Aorta (tissue), 5 donors: ENCODE measurements around the gene MSI2. TPM values are rescaled to one million over a fixed set of nuclear protein-coding genes. Genes with fewer than 3 reads are reported as not detected.

Experiments used
- ATAC-seq: fragments of 200-7000 bp; cut with Tn5 transposase; one replicate; pipeline ENCODE4 v1.9.1; 2022; ENCODE audit warnings: moderate library complexity; ENCODE audit not compliant: low FRiP score
- DNase-seq, 2 donors: peaks; one replicate each; pipeline ENCODE4 v3.0.0-alpha.2; 2020
- H3K27ac ChIP-seq, 2 donors: one replicate each; pipeline ENCODE4 v1.5.1; 2013; ENCODE audit warnings: low read length in 2 of 2, mild to moderate bottlenecking in 2 of 2, moderate library complexity in 2 of 2, control low read depth in 1 of 2, inconsistent platforms in 1 of 2, low read depth in 1 of 2
- H3K27me3 ChIP-seq, 2 donors: one replicate each; pipeline ENCODE4 v1.6.1; 2013; ENCODE audit warnings: control low read depth in 1 of 2, low read length in 1 of 2, mild to moderate bottlenecking in 1 of 2, moderate library complexity in 1 of 2; ENCODE audit not compliant: insufficient read depth in 2 of 2, control insufficient read depth in 1 of 2
- H3K36me3 ChIP-seq, 2 donors: one replicate each; pipeline ENCODE4 v1.6.1; 2013; ENCODE audit warnings: control low read depth in 1 of 2, low read length in 1 of 2, mild to moderate bottlenecking in 1 of 2; ENCODE audit not compliant: insufficient read depth in 2 of 2, control insufficient read depth in 1 of 2
- H3K4me1 ChIP-seq, 2 donors: one replicate each; pipeline ENCODE4 v1.6.1; 2013; ENCODE audit warnings: low read length in 2 of 2, control low read depth in 1 of 2, mild to moderate bottlenecking in 1 of 2, moderate library complexity in 1 of 2; ENCODE audit not compliant: insufficient read depth in 2 of 2, control insufficient read depth in 1 of 2
- H3K4me3 ChIP-seq, 2 donors: one replicate each; pipeline ENCODE4 v1.5.1; 2013; ENCODE audit warnings: low read length in 2 of 2, control low read depth in 1 of 2, mild to moderate bottlenecking in 1 of 2
- H3K9me3 ChIP-seq: one replicate; pipeline ENCODE4 v1.6.1; 2013; ENCODE audit warnings: mild to moderate bottlenecking, low read length; ENCODE audit not compliant: control insufficient read depth
- WGBS, 2 donors: extraction: QIAGEN DNeasy Blood & Tissue Kit; methylation state at CpG; one replicate each; pipeline ENCODE4 v1.1.7; 2013; 5-methylcytosine and 5-hydroxymethylcytosine counted together
- intact Hi-C, 2 donors: fragments of 100-400 bp; cut with DNase I; formaldehyde crosslinking; loops; one replicate each; pipeline versions ENCODE4 v1.14.2 to v1.15.0; 2022
- polyA plus RNA-seq, 2 donors: library from polyadenylated mRNA; stranded (reverse); fragments of 200-250 nt; gene quantifications; one replicate each; pipeline ENCODE4 v1.2.3, GENCODE V29; 2013
- total RNA-seq, 2 donors: library from RNA; stranded (reverse); fragmentation: NEBNext Ultra II Directional; extraction: Animal tissue kit (Norgen Biotek cat#: 25700); gene quantifications; one replicate each; pipeline ENCODE4 v1.2.1, GENCODE V29; 2021
- donor health status: healthy with polysubstance abuse.
- donor health status: Bipolar disorder and iron deficiency.
- donor health status: DM: no; HTN: no; CAD: no.
- donor health status: DM: no; HTN: no; CAD: no.
- donor health status: DM: yes; HTN: yes; CAD: no.

Gene MSI2
- total and polyA plus RNA-seq, 4 donors, result 9.3 to 48.2 (median 29.1) TPM

DNA sequence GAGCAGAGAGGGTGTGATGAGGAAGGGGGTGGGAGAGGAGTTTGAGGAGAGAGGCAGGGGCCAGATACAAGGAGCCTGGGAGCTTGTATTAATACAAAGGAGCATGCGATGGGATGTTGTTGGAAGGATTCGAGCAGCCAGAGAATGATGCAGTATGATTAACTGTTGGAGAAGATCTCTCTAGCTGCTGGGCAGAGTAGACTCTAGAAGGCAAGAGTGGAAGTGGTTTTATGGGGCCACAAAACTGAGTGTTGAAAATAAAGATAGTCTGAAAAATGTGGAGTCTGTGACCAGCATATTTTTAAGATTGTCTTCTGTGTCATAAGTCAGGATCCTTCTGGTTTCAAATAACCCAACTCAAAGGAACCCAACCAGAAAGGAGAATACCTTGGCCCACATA is 98.3 kb downstream of the MSI2 start:
- Histone ChIP-seq H3K27me3 (no peaks in the 10 kb centered on the region), H3K4me1 (peaks cover 2% of the 10 kb centered on the region in 2 donors), H3K9me3 (no peaks in the 10 kb centered on the region), H3K36me3 (no peaks in the 10 kb centered on the region), H3K27ac (no peak overlapping the region), H3K4me3 (no peak overlapping the region)
- whole genome bisulfite sequencing, 2 donors, result 85 to 92% methylated on average over 2 of the region's 2 CpGs
- no peak for ATAC-seq
- DNase-seq, result no peak
- intact Hi-C loops, result no loop called here

DNA sequence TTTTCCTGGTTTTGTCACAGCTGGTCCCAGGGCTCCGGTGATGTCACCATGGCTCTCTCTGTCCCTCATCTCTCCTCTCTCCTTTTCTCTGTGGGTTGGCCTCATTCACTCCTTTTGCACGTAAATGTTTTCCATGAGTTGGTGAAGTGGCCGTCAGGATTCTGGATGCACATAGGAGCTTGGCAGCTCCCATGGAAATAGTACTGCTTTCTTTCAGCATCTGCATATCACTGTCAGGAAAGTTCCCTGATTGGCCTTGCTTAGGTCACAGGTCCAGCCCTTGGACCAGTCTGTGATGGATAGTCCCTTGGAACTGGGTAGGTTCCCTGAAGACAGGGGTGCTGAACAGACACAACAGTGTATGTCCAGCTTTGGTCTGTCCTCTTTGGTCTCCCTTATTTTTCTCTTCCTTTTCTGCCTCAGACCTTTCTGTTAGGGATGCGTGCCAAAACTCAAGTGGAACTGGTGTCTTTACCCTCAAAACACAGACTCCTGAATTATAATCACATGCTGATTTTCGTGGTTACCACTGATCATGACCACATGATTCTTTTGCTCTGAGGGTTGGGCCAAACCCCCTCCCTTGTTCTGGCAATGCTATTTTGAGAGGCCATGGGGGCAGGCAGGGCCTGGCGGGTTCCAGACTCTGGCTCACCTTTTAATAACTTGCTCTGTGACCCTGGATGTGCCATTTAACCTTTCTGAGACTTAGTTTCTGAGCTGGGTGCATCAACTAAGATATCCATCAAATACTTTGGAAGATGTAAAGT is 99.0 kb downstream of the MSI2 start:
- H3K27me3 ChIP-seq, result no peaks in the 10 kb centered on the region
- no peak overlapping the region for H3K4me3 ChIP-seq
- DNase-seq (no peak), ATAC-seq (no peak)
- intact Hi-C loops, result no loop called here
- 59 to 61% methylated on average over 6 of the region's 6 CpGs for WGBS, 2 donors
- H3K9me3 ChIP-seq, result no peaks in the 10 kb centered on the region
- H3K4me1 ChIP-seq, result peaks cover 2% of the 10 kb centered on the region in 2 donors
- no peaks in the 10 kb centered on the region for H3K36me3 ChIP-seq
- H3K27ac ChIP-seq, result peak overlapping the region in 1 of 2 donors; percentile 38

DNA sequence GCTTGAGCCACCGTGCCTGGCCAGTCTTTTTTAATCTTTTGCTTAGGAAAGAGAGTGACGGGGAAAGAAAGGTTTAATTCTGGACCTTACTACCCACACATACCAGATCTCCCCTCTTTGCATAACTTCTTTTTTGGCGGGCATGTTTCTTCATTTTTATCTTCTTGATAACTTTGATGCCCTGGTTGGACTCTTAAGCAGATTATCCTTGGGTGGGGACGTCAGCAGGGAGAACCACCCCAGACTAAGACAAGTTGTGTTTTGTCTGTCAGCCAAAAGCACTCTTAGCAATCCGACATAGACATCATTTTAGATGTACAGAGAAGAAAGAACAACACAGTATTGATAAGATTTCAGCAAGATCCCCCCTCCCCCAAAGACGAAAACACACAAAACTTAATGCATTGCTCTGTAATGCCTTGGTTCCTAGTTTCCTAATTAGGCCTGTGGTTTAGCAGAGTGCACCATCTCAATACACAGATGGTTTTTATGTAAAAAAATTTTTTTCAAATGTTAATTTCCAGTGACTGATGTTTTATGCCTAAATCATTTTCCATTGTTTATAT is 99.9 kb downstream of the MSI2 start:
- no peaks in the 10 kb centered on the region for H3K9me3 ChIP-seq
- peaks cover 2% of the 10 kb centered on the region in 2 donors for H3K4me1 ChIP-seq
- ATAC-seq, result no peak
- no peaks in the 10 kb centered on the region for H3K36me3 ChIP-seq
- WGBS, 2 donors, result 81 to 92% methylated on average over 6 of the region's 6 CpGs
- no peak overlapping the region for H3K27ac ChIP-seq
- H3K4me3 ChIP-seq, result no peak overlapping the region
- DNase-seq, result no peak
- intact Hi-C loops, result no loop called here
- H3K27me3 ChIP-seq, result no peaks in the 10 kb centered on the region

DNA sequence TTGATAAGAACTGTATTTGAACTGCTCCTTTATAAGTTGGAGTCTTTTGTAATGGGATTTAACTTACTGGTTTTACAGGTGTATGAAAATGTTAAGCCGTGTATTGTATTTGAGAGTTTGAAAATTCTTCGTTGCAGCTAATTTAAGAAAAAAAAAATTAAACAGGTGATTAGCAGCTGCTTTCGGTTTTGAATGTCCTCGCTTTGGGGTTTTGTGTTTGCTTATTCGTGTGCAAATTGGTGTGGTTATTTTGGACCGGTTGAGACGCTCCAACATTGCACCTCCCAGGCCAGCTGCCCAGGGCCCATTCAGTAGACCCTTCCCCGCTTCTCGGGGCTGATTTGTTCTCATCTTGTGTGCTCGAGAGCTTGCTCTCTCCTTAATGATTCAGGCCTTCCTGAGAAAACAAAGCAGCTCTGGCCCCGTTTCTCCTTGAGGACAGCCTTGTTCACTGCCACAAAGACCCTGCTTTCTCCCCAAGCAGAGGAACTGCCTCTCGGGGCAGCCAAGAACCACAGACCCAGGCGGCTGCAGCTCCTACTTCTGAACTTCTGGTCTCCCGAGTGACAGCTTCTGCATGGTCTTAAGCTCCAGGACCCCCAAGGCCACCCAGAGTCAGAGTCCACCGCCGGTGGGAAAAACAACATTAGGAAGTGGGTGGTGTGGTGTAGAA is 100.5 kb downstream of the MSI2 start:
- WGBS, 2 donors, result 34 to 36% methylated on average over 16 of the region's 16 CpGs
- DNase-seq (no peak), ATAC-seq (no peak)
- H3K36me3 ChIP-seq, result no peaks in the 10 kb centered on the region
- peaks cover 2% of the 10 kb centered on the region in 2 donors for H3K4me1 ChIP-seq
- intact Hi-C loops, result no loop called here
- H3K27ac ChIP-seq, result peak overlapping the region in 1 of 2 donors; percentile 53
- H3K4me3 ChIP-seq, result no peak overlapping the region
- H3K27me3 ChIP-seq, result no peaks in the 10 kb centered on the region
- H3K9me3 ChIP-seq, result no peaks in the 10 kb centered on the region

DNA sequence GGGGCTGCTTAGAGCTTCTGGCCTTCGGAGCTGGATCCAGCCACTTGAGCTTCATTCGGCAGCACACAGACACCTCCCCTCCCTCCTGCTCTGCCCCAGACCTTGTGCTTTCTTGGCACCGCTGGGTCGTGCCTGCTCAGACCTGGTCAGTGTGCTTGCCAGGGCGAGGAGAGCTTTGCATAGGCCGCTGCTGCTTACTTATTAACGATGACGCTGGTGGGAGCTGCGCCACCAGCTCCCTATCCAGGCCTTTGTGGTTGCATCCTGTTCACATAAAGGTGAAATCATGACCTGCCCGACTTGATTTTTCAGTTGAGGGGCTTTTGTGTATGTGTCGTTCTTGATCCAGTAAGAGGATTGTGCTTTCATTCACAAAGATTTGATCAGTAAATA is 101.1 kb downstream of the MSI2 start:
- ATAC-seq (peak; percentile 41), DNase-seq (peak in 1 of 2 donors; percentile 68)
- Histone ChIP-seq H3K4me1 (peaks cover 2% of the 10 kb centered on the region in 2 donors), H3K27me3 (no peaks in the 10 kb centered on the region), H3K9me3 (no peaks in the 10 kb centered on the region), H3K36me3 (no peaks in the 10 kb centered on the region), H3K27ac (peak overlapping the region in 1 of 2 donors; percentile 53), H3K4me3 (no peak overlapping the region)
- 35 to 36% methylated on average over 11 of the region's 11 CpGs for WGBS, 2 donors
- intact Hi-C loops, result no loop called here

DNA sequence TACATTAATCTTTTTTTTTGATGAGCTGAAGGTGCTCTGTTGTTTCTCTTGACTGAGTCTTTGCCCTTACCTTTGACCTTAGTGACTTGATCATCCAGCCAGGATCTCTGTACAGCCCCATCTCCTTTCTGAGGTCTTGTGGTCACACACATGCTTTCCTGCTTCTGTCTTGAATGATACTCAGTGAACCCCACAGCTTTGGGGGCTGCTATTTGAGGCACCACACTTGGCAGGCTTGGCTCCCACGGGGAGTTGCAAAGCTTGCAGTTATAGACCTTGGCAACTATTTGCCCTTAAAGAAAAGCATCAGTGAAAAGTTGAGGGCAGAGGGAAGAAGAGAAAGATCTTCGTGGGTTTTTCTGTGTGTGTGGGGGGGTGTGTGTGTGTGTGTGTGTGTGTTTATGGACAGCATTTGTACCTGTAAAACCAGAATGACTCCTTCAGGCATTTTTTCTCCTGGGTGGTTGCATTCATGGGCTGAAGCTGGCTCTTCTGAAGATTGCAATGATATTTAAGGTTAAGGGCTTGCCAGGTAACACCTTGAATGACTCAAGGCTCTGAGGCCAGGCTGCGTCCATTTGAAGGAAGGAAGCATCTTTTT is 101.6 kb downstream of the MSI2 start:
- no peak for ATAC-seq
- DNase-seq, result no peak
- intact Hi-C loops, result no loop called here
- H3K4me3 ChIP-seq, result no peak overlapping the region
- no peaks in the 10 kb centered on the region for H3K9me3 ChIP-seq
- H3K27ac ChIP-seq, result peak overlapping the region in 1 of 2 donors; percentile 48
- no peaks in the 10 kb centered on the region for H3K36me3 ChIP-seq
- WGBS, 2 donors, result 42 to 44% methylated on average over 3 of the region's 3 CpGs
- no peaks in the 10 kb centered on the region for H3K27me3 ChIP-seq
- H3K4me1 ChIP-seq, result peaks cover 2% of the 10 kb centered on the region in 2 donors

DNA sequence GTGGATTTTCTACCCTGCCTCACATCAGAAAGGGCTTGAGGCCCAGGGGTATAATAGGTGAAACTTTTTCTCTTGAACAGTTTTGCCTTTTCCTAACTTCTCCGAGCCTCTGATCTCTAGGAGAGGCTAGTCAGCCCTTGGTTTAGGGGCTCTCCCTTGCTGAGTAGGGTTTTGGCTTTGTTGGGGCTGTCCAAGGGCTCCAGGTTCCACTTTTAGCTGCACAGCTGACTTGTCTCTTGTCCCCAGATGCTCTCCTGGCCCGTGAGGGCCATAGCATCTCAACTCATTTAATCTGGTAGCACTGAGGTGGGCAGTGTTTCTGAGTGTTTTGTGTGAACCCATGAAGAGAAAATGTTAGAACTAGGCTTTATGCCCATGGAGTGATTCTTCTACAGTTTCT is 103.9 kb downstream of the MSI2 start:
- H3K27ac ChIP-seq, result no peak overlapping the region
- DNase-seq, result no peak
- no peaks in the 10 kb centered on the region for H3K9me3 ChIP-seq
- intact Hi-C loops, result no loop called here
- no peaks in the 10 kb centered on the region for H3K36me3 ChIP-seq
- 78 to 90% methylated on average over 2 of the region's 2 CpGs for WGBS, 2 donors
- no peaks in the 10 kb centered on the region for H3K27me3 ChIP-seq
- ATAC-seq, result no peak
- peaks cover 2% of the 10 kb centered on the region in 2 donors for H3K4me1 ChIP-seq
- H3K4me3 ChIP-seq, result no peak overlapping the region

DNA sequence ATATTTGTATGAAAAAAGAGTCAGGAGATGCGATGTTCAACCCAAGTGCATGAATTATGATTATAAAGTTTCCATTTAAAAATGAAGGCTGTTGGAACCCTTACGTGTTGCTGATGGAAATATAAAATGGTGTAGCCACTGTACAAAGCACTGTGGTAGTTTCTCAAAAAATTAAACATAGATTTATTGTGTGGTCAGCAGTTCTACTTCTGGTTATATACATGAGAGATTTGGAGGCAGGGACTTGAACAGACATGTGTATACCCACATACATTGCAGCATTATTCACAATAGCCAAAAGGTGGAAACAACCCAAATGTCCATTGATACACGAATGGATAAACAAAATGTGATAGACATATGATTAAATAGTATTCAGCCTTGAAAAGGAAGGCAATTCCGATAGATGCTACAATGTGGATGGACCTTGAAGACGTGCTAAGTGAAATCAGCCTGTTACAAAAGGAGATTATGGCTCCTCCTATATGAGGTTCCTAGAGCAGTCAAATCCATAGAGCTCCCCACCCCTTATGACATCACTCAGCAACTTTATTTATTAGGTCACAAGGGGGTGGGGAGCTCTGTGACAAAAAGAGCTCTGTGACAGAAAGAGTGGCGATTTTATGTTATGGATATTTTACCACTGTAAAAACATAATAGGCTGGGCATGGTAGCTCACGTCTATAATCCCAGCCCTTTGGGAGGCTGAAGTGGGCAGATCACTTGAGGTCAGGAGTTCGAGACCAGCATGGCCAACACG is 106.7 kb downstream of the MSI2 start:
- 96% methylated on average over 9 of the region's 9 CpGs for WGBS, 2 donors

More for the DNA sequence above, 106.7 kb downstream of the MSI2 start:
- Histone ChIP-seq H3K36me3 (no peaks in the 10 kb centered on the region), H3K9me3 (no peaks in the 10 kb centered on the region), H3K27ac (no peak overlapping the region), H3K4me3 (no peak overlapping the region), H3K27me3 (no peaks in the 10 kb centered on the region), H3K4me1 (peaks cover 0 to under 1% of the 10 kb centered on the region in 2 donors)
- DNase-seq (no peak), ATAC-seq (no peak)
- intact Hi-C loops, result no loop called here
